H1 (cell line): ENCODE results near the gene FARS2. TPM values are rescaled to one million over a fixed set of nuclear protein-coding genes. Genes with fewer than 3 reads are reported as not detected.

Experiments
- RFX5 ChIP-seq: IDR thresholded peaks from 2 replicates; pipeline ENCODE4 v1.6.1; 2011; ENCODE audit warnings: low read depth, low read length, improper control_type of control experiment, borderline replicate concordance
- SP4 ChIP-seq: IDR thresholded peaks from 2 replicates; pipeline ENCODE4 v1.6.1; 2012; ENCODE audit warnings: low read length, inconsistent platforms
- polyA plus RNA-seq, 7 experiments: library from polyadenylated mRNA; depleted of rRNA in 3 of 7; stranded (reverse) in 5 of 7; unstranded in 2 of 7; fragments of >200 nt in 5 of 7; fragments of 200-250 nt in 2 of 7; gene quantifications; 1 replicate in 5 of 7; 2 replicates in 1 of 7; 4 replicates in 1 of 7; pipeline versions ENCODE4 v1.2.1 to v1.2.3, GENCODE V29; 2011 to 2013; ENCODE audit warnings: missing spikeins in 2 of 7, mixed read lengths in 2 of 7
- total RNA-seq: library from RNA; stranded (reverse); fragmentation: NEBNext Ultra II Directional; extraction: Animal tissue kit (Norgen Biotek cat#: 25700); gene quantifications from 2 replicates; pipeline ENCODE4 v1.2.1, GENCODE V29; 2021

Gene FARS2
- total and polyA plus RNA-seq, 2 of the 8 experiments (the other 6 are each of a cell fraction or from before 2014, with no cell fraction given): 11.7 to 14.4 TPM

DNA sequence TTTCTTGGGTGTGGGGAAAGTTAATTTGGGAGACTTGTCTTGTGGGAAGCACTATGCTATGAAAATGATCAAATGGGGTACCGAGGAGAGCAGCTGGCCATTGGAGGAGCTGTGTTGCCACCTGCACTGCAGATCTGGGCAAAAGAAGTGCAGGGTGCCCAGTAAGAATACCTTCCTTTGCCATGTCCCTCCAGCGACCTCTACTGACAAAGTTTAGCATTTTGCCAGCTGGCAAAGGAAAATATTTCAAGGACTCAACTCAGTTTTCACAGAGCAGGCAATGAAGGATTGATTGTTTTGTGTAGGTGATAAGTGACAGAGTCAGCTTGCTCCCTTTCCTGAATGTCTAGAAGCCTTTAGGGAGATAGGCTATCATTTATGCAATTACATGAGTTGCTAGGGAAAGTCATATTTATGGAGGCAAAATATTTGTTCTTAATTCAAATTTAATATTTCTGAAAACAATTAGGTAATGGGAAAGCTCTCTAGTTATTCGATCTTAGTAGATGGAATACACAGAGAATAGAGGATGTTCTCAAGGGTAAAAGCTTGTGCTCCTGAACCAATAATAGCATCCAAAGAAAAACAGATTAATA is 118.4 kb downstream of the FARS2 start (continued):
- TF ChIP-seq RFX5 (no peak), SP4 (no peak)
- TF ChIP-seq, all 59 proteins: peak for 5
